ENCODE results near the gene NCKAP1. TPM values are rescaled to one million over a fixed set of nuclear protein-coding genes. Genes with fewer than 3 reads are reported as not detected.
"Not testable (repeated sequence)": the region's sequence is repeated elsewhere in the genome, so short reads cannot be mapped to it uniquely, and the experiment has no call there.

Gene NCKAP1
- total RNA-seq, 4 donors from 2014 or later, result 88.3 to 160 (median 122) TPM

GRCh38 chr2:183001948-183002347, 36.3 kb downstream of the NCKAP1 start:
- TF ChIP-seq CTCF (IDR thresholded peaks at IDR 0.05) (no peak), POLR2A (IDR thresholded peaks at IDR 0.05) (no peak)
- 76 to 83% methylated on average over 2 of the region's 2 CpGs for WGBS, 2 donors
- DNase-seq (ENCODE audit: low spot score in 2 of 2), result no peak
- intact Hi-C loops (cut with DNase I; ENCODE audit: low total_unique reads), result no loop called here
- H3K4me3 ChIP-seq (ENCODE audit: low read depth, poor library complexity, severe bottlenecking), result no peak overlapping the region

- intact Hi-C loops (cut with DNase I; ENCODE audit: low total_unique reads), result no loop called here
- WGBS, 2 donors, result 88 to 92% methylated on average over 10 of the region's 10 CpGs
- no peak for DNase-seq (ENCODE audit: low spot score in 2 of 2)
- TF ChIP-seq CTCF (IDR thresholded peaks at IDR 0.05) (no peak), POLR2A (IDR thresholded peaks at IDR 0.05) (no peak)
- H3K4me3 ChIP-seq (ENCODE audit: low read depth, poor library complexity, severe bottlenecking), result no peak overlapping the region
Measured at GRCh38 chr2:183000846-183001245, 37.4 kb downstream of the NCKAP1 start.

GRCh38 chr2:182999348-183000028, 38.8 kb downstream of the NCKAP1 start:
- 96 to 97% methylated on average over 3 of the region's 3 CpGs for WGBS, 2 donors
- no peak for TF ChIP-seq CTCF (IDR thresholded peaks at IDR 0.05)
- DNase-seq (ENCODE audit: low spot score in 2 of 2), result no peak
- H3K4me3 ChIP-seq (ENCODE audit: low read depth, poor library complexity, severe bottlenecking), result no peak overlapping the region
- intact Hi-C loops (cut with DNase I; ENCODE audit: low total_unique reads), result no loop called here

- intact Hi-C loops (cut with DNase I; ENCODE audit: low total_unique reads), result no loop called here
- no peak for DNase-seq (ENCODE audit: low spot score in 2 of 2)
Measured at GRCh38 chr2:182994228-182994912, 43.9 kb downstream of the NCKAP1 start.

GRCh38 chr2:182982941-182983340, 55.3 kb downstream of the NCKAP1 start:
- 48 to 55% methylated on average over 2 of the region's 2 CpGs for WGBS, 2 donors
- no peak overlapping the region for H3K4me3 ChIP-seq (ENCODE audit: low read depth, poor library complexity, severe bottlenecking)
- TF ChIP-seq POLR2A (IDR thresholded peaks at IDR 0.05) (no peak), CTCF (IDR thresholded peaks at IDR 0.05) (no peak)
- no peak for DNase-seq (ENCODE audit: low spot score in 2 of 2)
- intact Hi-C loops (cut with DNase I; ENCODE audit: low total_unique reads), result no loop called here

More at GRCh38 chr2:182994228-182994912, 43.9 kb downstream of the NCKAP1 start:
- no peak overlapping the region for H3K4me3 ChIP-seq (ENCODE audit: low read depth, poor library complexity, severe bottlenecking)
- TF ChIP-seq CTCF (IDR thresholded peaks at IDR 0.05) (no peak), POLR2A (IDR thresholded peaks at IDR 0.05) (no peak)
- 97% methylated on average over 13 of the region's 13 CpGs for WGBS, 2 donors

- intact Hi-C loops (cut with DNase I; ENCODE audit: low total_unique reads); H3K4me3 ChIP-seq (ENCODE audit: low read depth, poor library complexity, severe bottlenecking): not testable (repeated sequence)
- peak in 1 of 2 donors; percentile 65 for DNase-seq (ENCODE audit: low spot score in 2 of 2)
- 86 to 89% methylated on average over 4 of the region's 4 CpGs for WGBS, 2 donors
Measured at GRCh38 chr2:182981475-182981874, 56.8 kb downstream of the NCKAP1 start.
